GM19193 (cell line): ENCODE data around the gene MEGF10.

Experiments
- POLR2A ChIP-seq: IDR thresholded peaks from 4 replicates; pipeline ENCODE4 v1.6.1; 2011; ENCODE audit not compliant: insufficient read depth, insufficient read length; ENCODE audit errors: extremely low read depth

The MEGF10 gene

DNA sequence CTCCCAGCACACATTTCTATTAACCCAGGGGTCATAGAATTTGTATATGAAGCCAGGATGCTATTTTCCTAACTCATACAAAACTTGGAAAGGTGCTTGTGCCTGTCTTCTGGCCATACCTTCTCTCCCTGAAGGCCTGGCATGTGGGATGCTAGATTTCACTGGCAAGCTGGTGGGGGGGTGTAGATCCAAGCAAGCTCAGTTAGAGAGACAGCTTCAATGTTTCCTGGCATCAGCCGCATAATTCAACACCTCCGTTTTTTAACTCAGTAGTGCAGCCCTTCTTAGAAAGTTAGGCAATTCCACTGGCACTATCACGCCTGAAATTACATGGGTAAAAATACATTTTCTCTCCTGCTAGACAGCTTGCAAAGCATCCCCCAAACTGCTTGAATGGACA lies 51.8 kb downstream of the MEGF10 start:
- TF ChIP-seq POLR2A = no peak

GRCh38 chr5:127343313-127343712 lies 52.7 kb downstream of the MEGF10 start:
- TF ChIP-seq POLR2A = no peak

GRCh38 chr5:127343866-127344265 lies 53.3 kb downstream of the MEGF10 start:
- no peak for TF ChIP-seq POLR2A

DNA sequence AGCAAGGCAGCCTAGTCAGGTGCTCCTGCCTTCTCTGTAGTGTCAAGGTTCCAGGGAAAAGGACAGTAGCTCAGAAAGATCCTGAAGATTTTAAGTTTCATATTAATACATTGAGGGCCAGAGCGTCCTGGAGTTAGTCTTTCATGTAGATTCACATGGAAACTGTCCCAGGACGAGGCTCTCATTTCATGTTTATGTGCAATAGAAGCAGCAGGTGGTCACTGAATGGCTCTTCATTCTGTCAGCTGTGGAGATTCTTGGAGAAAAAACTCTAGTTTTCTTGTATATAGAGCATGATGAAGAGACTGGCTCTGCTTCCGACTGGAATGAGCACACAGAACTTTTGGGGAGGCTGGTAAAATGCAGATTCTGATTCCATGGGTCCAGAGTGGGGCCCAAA lies 54.3 kb downstream of the MEGF10 start:
- TF ChIP-seq POLR2A = no peak

- TF ChIP-seq POLR2A = no peak
Observed at GRCh38 chr5:127351418-127351817, 60.8 kb downstream of the MEGF10 start.

DNA sequence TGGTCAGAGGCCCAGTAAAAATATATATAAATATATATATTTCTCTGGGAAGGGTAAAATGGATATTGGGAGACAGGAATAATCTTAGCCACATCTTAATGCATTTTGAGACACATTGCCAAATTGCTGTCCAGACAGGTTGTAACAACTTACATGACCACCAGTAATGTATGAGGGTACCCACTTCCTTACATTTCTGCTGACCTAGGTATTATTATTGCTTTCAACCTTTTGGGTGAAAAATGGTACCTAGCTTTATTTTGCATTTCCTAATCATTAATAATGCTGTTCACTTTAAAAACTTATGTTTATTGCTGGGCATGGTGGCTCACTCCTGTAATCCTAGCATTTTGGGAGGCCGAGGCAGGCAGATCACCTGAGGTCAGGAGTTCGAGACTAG lies 61.5 kb downstream of the MEGF10 start:
- no peak for TF ChIP-seq POLR2A

GRCh38 chr5:127353327-127353726 lies 62.7 kb downstream of the MEGF10 start:
- no peak for TF ChIP-seq POLR2A

DNA sequence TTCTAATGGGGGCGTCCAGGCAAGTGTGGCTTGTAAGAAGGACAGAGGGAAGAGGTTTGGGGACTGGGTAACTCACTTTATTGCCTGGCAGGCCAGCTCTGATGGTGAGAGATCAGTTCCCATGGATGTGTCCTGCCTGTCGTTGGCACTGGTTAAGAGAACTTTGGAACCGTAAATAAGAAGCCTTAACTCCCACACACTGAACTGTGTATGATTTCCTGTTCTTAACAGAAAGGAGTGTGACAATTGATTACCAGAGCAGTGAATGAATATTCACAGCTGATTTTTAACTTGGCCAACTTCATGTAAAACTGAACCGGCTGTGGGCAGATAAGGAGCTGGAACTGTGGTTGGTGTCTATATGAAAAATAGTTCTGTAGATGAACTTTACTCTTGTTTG lies 63.2 kb downstream of the MEGF10 start:
- TF ChIP-seq POLR2A = no peak

- TF ChIP-seq POLR2A = no peak
Observed at GRCh38 chr5:127355337-127355736, 64.7 kb downstream of the MEGF10 start.

GRCh38 chr5:127358284-127358683 lies 67.7 kb downstream of the MEGF10 start:
- TF ChIP-seq POLR2A = no peak

- TF ChIP-seq POLR2A = no peak
Observed at GRCh38 chr5:127358740-127359139, 68.1 kb downstream of the MEGF10 start.

GRCh38 chr5:127359502-127359901 lies 68.9 kb downstream of the MEGF10 start:
- no peak for TF ChIP-seq POLR2A

- TF ChIP-seq POLR2A = no peak
Observed at GRCh38 chr5:127363403-127363802, 72.8 kb downstream of the MEGF10 start.

DNA sequence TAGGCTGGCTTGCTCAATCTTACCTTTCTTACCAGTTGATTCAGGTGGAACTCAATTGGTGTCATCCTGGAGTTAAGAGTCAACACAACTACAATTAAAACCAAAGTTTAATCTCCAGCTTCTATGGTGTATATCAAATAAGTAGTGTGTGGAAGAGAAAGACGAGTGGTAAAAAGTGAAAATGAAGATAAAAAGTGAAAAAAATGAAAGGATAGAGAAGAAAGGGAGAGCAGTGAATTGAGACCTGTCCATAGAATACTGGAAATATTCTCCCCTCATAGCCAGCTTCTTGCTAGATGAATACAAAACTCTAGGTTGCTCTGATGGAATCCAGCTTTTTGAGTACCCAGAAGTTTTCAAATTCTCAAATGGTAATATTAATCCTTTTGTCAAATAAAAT lies 76.4 kb downstream of the MEGF10 start:
- no peak for TF ChIP-seq POLR2A

DNA sequence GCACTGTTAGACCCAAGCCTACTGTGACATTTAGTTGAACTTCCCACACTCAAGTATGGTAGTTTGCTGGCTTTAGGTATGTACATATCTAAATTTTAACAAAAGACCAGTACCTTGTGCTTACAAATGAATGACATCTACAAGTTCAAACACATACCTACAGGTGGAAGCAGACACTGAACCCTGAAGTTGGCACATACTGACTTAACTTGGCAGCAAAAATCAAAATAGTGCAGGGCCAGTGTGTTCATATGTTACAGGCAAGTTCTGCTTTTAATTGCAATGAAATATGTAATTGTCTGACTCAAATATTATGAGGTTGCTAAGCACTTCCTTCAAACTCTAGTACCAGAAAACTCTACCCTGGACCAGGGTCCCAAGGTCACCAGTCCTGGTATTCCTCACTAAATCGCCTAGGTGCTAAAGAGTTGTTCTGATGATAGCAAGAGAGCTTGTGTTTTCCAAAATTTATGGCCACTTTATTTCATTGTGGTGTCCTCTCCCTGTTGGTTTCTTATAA lies 77.4 kb downstream of the MEGF10 start:
- no peak for TF ChIP-seq POLR2A

GRCh38 chr5:127369796-127370195 lies 79.2 kb downstream of the MEGF10 start:
- no peak for TF ChIP-seq POLR2A

DNA sequence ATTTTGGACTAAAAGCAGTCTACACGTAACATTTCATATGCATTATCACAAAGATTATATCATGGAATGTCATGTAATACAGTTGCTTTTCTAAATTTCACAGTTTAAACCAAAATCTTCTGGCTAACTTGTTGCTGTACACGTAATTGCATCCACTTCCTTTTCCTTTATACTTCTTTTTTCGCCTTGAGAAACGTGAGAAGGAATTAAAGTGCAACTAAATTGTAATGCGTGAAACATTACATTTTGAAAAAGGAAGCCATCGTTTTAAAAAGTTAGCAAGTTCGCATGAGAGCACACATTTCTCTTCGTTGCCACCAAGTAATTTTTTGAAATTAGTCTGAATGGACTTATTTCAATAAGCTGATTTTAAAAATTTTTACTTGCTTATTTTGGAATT lies 80.0 kb downstream of the MEGF10 start:
- no peak for TF ChIP-seq POLR2A
